ENCODE data around the gene COL6A3. TPM values are rescaled to one million over a fixed set of nuclear protein-coding genes. Genes with fewer than 3 reads are reported as not detected.

The COL6A3 gene
- polyA plus RNA-seq, 1 donor = 235 TPM

Other genes starting within 250 kb of the COL6A3 start
- gene MLPH, start 73.1 kb upstream of the COL6A3 start, polyA plus RNA-seq (ENCODE audit: insufficient read length) = 3.6 TPM
- not detected for gene PRLH, start 152.4 kb upstream of the COL6A3 start, polyA plus RNA-seq (ENCODE audit: insufficient read length)
- gene RAB17, start 176.6 kb upstream of the COL6A3 start, polyA plus RNA-seq (ENCODE audit: insufficient read length) = 13.2 TPM
- 101 TPM for gene LRRFIP1, start 213.4 kb upstream of the COL6A3 start, polyA plus RNA-seq (ENCODE audit: insufficient read length)

Data from left kidney (tissue), 1 donor.